ENCODE measurements around the gene NPHP1.
"Not testable (repeated sequence)": the region's sequence is repeated elsewhere in the genome, so short reads cannot be mapped to it uniquely, and the experiment has no call there.

NPHP1 gene

GRCh38 chr2:110205660-110206455 lies 1.0 kb upstream of the NPHP1 start:
- Histone ChIP-seq H2AFZ (ENCODE audit: low read length) (peak overlapping the region; percentile 77; the same call in 1 of the 2 replicates), H3K36me3 (ENCODE audit: insufficient read depth, low read length) (0 out of 2 replicates have a peak, but pooled peaks cover 3% of the 10 kb centered on the region), H3K4me2 (ENCODE audit: low read depth, low read length, poor library complexity, severe bottlenecking) (peak overlapping the region; percentile 83), H3K79me2 (ENCODE audit: insufficient read depth, low read length) (peaks cover 8% of the 10 kb centered on the region), H4K20me1 (ENCODE audit: insufficient read depth, low read length, poor library complexity, severe bottlenecking) (no peaks in the 10 kb centered on the region), H3K4me1 (ENCODE audit: insufficient read depth, low read length, poor library complexity, severe bottlenecking) (peaks cover 19% of the 10 kb centered on the region), H3K9ac (ENCODE audit: low read depth, low read length, poor library complexity, severe bottlenecking) (no peak overlapping the region), H3K4me3 (ENCODE audit: low read length, poor library complexity, severe bottlenecking) (peak overlapping the region; percentile 71), H3F3A (ENCODE audit: low read depth) (no peaks in the 10 kb centered on the region), H3K9me2 (replicated peaks; ENCODE audit: low read depth, low read length) (no peaks in the 10 kb centered on the region), H3K27me3 (ENCODE audit: insufficient read depth, low read length, poor library complexity, severe bottlenecking) (no peaks in the 10 kb centered on the region), H3K9me3 (ENCODE audit: insufficient read depth, low read depth, low read length) (no peaks in the 10 kb centered on the region)
- no peak for TF ChIP-seq EZH2phosphoT487 (IDR thresholded peaks at IDR 0.05; ENCODE audit: borderline replicate concordance)
- TF ChIP-seq CTCF (conservative IDR thresholded peaks at IDR 0.05; ENCODE audit: low read length) = no peak

- H3K4me2 ChIP-seq (ENCODE audit: low read depth, low read length, poor library complexity, severe bottlenecking) = no peak overlapping the region
- H3K4me3 ChIP-seq (ENCODE audit: low read length, poor library complexity, severe bottlenecking) = no peak overlapping the region
- no peaks in the 10 kb centered on the region for H3K9me3 ChIP-seq (ENCODE audit: insufficient read depth, low read depth, low read length)
- no peak for TF ChIP-seq EZH2phosphoT487 (IDR thresholded peaks at IDR 0.05; ENCODE audit: borderline replicate concordance)
- TF ChIP-seq CTCF (conservative IDR thresholded peaks at IDR 0.05; ENCODE audit: low read length) = no peak
- H3K79me2 ChIP-seq (ENCODE audit: insufficient read depth, low read length) = no peaks in the 10 kb centered on the region
- no peaks in the 10 kb centered on the region for H3F3A ChIP-seq (ENCODE audit: low read depth)
- no peaks in the 10 kb centered on the region for H4K20me1 ChIP-seq (ENCODE audit: insufficient read depth, low read length, poor library complexity, severe bottlenecking)
- H3K36me3 ChIP-seq (ENCODE audit: insufficient read depth, low read length) = no peaks in the 10 kb centered on the region
- H3K9me2 ChIP-seq (replicated peaks; ENCODE audit: low read depth, low read length) = no peaks in the 10 kb centered on the region
- no peaks in the 10 kb centered on the region for H3K4me1 ChIP-seq (ENCODE audit: insufficient read depth, low read length, poor library complexity, severe bottlenecking)
- H3K27me3 ChIP-seq (ENCODE audit: insufficient read depth, low read length, poor library complexity, severe bottlenecking) = no peaks in the 10 kb centered on the region
- H2AFZ ChIP-seq (ENCODE audit: low read length) = no peak overlapping the region
- no peak overlapping the region for H3K9ac ChIP-seq (ENCODE audit: low read depth, low read length, poor library complexity, severe bottlenecking)
Measured at GRCh38 chr2:110198016-110198415, 6.8 kb downstream of the NPHP1 start.

- Histone ChIP-seq H3K27me3 (ENCODE audit: insufficient read depth, low read length, poor library complexity, severe bottlenecking) (no peaks in the 10 kb centered on the region), H3F3A (ENCODE audit: low read depth) (no peaks in the 10 kb centered on the region), H3K4me1 (ENCODE audit: insufficient read depth, low read length, poor library complexity, severe bottlenecking) (no peaks in the 10 kb centered on the region), H3K4me2 (ENCODE audit: low read depth, low read length, poor library complexity, severe bottlenecking) (no peak overlapping the region), H4K20me1 (ENCODE audit: insufficient read depth, low read length, poor library complexity, severe bottlenecking) (no peaks in the 10 kb centered on the region), H2AFZ (ENCODE audit: low read length) (no peak overlapping the region), H3K9ac (ENCODE audit: low read depth, low read length, poor library complexity, severe bottlenecking) (no peak overlapping the region), H3K4me3 (ENCODE audit: low read length, poor library complexity, severe bottlenecking) (no peak overlapping the region), H3K79me2 (ENCODE audit: insufficient read depth, low read length) (no peaks in the 10 kb centered on the region), H3K36me3 (ENCODE audit: insufficient read depth, low read length) (no peaks in the 10 kb centered on the region), H3K9me2 (replicated peaks; ENCODE audit: low read depth, low read length) (no peaks in the 10 kb centered on the region), H3K9me3 (ENCODE audit: insufficient read depth, low read depth, low read length) (no peaks in the 10 kb centered on the region)
- TF ChIP-seq CTCF (conservative IDR thresholded peaks at IDR 0.05; ENCODE audit: low read length) (no peak), EZH2phosphoT487 (IDR thresholded peaks at IDR 0.05; ENCODE audit: borderline replicate concordance) (no peak)
Measured at GRCh38 chr2:110197452-110197851, 7.4 kb downstream of the NPHP1 start.

- H3K36me3 ChIP-seq (ENCODE audit: insufficient read depth, low read length); H3K79me2 ChIP-seq (ENCODE audit: insufficient read depth, low read length); H3K4me1 ChIP-seq (ENCODE audit: insufficient read depth, low read length, poor library complexity, severe bottlenecking); H3K4me3 ChIP-seq (ENCODE audit: low read length, poor library complexity, severe bottlenecking); H3K4me2 ChIP-seq (ENCODE audit: low read depth, low read length, poor library complexity, severe bottlenecking); H3K9ac ChIP-seq (ENCODE audit: low read depth, low read length, poor library complexity, severe bottlenecking); H2AFZ ChIP-seq (ENCODE audit: low read length); H3K9me2 ChIP-seq (replicated peaks; ENCODE audit: low read depth, low read length); H3K27me3 ChIP-seq (ENCODE audit: insufficient read depth, low read length, poor library complexity, severe bottlenecking); H4K20me1 ChIP-seq (ENCODE audit: insufficient read depth, low read length, poor library complexity, severe bottlenecking); H3K9me3 ChIP-seq (ENCODE audit: insufficient read depth, low read depth, low read length); H3F3A ChIP-seq (ENCODE audit: low read depth): not testable (repeated sequence)
Measured at GRCh38 chr2:110190169-110190568, 14.6 kb downstream of the NPHP1 start.
